GM21447 (cell line): Measurements from ENCODE around the gene SNRNP27.

Source experiments
- ATAC-seq: cut with Tn5 transposase; IDR thresholded peaks from one replicate; pipeline ENCODE4 v1.9.1; 2021; ENCODE audit not compliant: unreplicated experiment

The SNRNP27 gene

GRCh38 chr2:69914950-69915945 lies 21.5 kb downstream of the SNRNP27 start, which contains the start of gene MXD1:
Gene MXD1, plus strand, starts transcription at chr2:69915109. Its CDS starts 222 bp downstream, at chr2:69915331.
- ATAC-seq: peak; percentile 2

GRCh38 chr2:69916106-69916505 lies 22.4 kb downstream of the SNRNP27 start:
- ATAC-seq: no peak

- no peak for ATAC-seq
Observed at GRCh38 chr2:69917852-69918251, 24.1 kb downstream of the SNRNP27 start.

- ATAC-seq: no peak
Observed at GRCh38 chr2:69918401-69918800, 24.6 kb downstream of the SNRNP27 start.

GRCh38 chr2:69923116-69923515 lies 29.4 kb downstream of the SNRNP27 start:
- ATAC-seq: no peak

GRCh38 chr2:69926849-69927515 lies 33.2 kb downstream of the SNRNP27 start:
- no peak for ATAC-seq

GRCh38 chr2:69931832-69932595 lies 38.3 kb downstream of the SNRNP27 start:
- no peak for ATAC-seq

- ATAC-seq: no peak
Observed at GRCh38 chr2:69932596-69932922, 38.8 kb downstream of the SNRNP27 start.

GRCh38 chr2:69933254-69933828 lies 39.6 kb downstream of the SNRNP27 start:
- ATAC-seq: no peak

GRCh38 chr2:69933839-69934613 lies 40.3 kb downstream of the SNRNP27 start:
- no peak for ATAC-seq

GRCh38 chr2:69934614-69934908 lies 40.8 kb downstream of the SNRNP27 start:
- no peak for ATAC-seq

- no peak for ATAC-seq
Observed at GRCh38 chr2:69935011-69935410, 41.3 kb downstream of the SNRNP27 start.

- ATAC-seq: no peak
Observed at GRCh38 chr2:69936906-69937305, 43.1 kb downstream of the SNRNP27 start.

GRCh38 chr2:69937968-69938367 lies 44.2 kb downstream of the SNRNP27 start:
- ATAC-seq: no peak

- no peak for ATAC-seq
Observed at GRCh38 chr2:69939722-69940121, 46.0 kb downstream of the SNRNP27 start.

GRCh38 chr2:69940691-69941090 lies 46.9 kb downstream of the SNRNP27 start:
- ATAC-seq: no peak

- no peak for ATAC-seq
Observed at GRCh38 chr2:69943000-69943842, 49.5 kb downstream of the SNRNP27 start.

GRCh38 chr2:69943843-69944525 lies 50.2 kb downstream of the SNRNP27 start:
- no peak for ATAC-seq

- no peak for ATAC-seq
Observed at GRCh38 chr2:69944756-69945155, 51.0 kb downstream of the SNRNP27 start.
